Activated CD4-positive, CD25-positive, alpha-beta regulatory T cell (primary cell): ENCODE data around the gene ELF2.
A peak's percentile ranks its signal among the peaks of the same experiment; 100 is the strongest.
"Not testable (repeated sequence)": the region's sequence is repeated elsewhere in the genome, so short reads cannot be mapped to it uniquely, and the experiment has no call there.

ENCODE experiments used
- DNase-seq, 4 experiments: peaks; one replicate each; lab custom pipeline; 2025; lab: John Stamatoyannopoulos, UW

ELF2 gene

DNA sequence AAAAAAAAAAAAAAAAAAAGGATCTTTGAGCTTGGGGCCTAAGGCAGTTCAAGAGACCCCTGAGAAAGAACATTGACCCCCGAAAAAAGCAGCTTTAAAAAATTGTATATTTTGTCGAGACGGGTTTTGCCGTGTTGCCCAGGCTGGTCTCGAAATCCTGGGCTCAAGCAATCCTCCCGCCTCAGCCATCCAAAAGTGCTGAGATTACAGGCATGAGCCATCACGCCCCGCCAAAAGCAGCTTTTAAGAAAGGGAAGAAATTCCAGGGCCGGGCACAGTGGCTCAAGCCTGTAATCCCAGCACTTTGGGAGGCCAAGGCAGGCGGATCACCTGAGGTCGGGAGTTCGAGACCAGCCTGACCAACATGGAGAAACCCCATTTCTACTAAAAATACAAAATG lies 155.9 kb downstream of the ELF2 start:
- DNase-seq, result not testable (repeated sequence)

DNA sequence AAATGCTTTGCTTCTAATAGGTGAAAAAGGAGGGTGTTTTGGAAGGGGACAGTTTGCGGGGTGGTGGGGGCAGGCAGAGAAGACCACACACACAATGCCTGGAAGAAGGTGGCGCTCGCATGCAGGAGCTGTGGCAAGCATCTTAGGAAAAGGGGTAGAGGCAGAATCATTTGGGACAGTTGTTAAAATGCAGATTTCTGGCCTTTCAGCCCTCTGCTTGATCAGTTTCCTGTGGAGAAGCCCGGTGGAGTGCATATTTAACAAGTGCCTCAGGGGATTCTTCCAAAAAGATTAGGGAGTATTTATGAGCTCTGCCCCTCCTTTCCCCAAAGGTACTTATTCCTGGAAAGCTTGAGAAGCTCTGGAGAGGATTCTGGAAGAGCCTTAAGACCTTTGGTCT lies 156.6 kb downstream of the ELF2 start:
- no peak for DNase-seq

DNA sequence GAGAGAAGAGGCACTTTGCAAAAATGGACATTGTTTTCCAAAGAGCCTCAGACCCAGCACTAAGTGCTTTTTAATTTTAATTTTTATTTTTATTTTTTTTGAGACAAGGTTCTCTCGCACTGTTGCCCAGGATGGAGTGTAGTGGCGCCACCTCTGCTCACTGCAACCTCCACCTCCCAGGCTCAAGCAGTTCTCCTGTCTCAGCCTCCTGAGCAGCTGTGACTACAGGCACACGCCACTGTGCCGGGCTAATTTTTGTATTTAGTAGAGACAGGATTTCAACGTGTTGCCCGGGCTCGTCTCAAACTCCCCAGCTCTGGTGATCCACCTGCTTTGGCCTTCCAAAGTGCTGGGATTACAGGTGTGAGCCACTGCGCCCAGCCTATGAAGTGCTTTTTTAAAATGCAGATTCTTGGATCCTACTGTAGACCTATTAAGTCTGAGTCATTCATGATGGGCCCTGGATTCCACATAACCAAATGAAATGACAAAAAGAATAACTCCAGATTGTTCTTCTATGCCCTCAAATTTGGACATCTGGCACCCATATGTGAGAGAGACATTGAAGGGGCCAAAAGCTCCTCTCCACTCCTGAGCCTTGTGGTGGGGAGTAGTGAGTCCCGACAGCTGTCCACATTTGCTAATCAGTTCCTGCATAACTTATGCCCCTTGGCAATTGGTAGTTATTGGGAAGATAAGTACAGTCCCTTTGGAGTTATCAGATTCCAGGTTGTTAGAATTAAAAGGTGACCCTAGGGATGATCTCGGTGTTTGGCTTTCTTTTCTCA lies 157.9 kb downstream of the ELF2 start:
- no peak for DNase-seq

DNA sequence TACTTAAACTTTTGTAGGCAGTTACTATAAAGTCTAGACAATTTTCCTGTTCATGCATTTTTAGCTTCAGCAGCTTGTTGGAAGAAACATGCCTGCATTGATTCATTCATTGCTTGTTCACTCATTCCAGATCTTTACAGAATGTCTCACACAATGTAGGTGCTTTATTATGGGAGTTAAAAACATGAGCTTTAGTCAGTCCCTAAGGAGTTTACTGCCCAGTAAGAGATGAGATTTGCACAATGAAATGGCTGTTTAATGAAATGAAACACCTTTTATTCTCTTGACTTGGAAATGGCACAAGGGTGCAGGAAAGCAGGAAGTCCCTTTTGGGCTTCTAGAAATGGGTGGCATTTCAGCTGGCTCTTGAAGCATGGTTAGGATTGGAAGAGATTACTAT lies 158.5 kb downstream of the ELF2 start:
- DNase-seq, result no peak

DNA sequence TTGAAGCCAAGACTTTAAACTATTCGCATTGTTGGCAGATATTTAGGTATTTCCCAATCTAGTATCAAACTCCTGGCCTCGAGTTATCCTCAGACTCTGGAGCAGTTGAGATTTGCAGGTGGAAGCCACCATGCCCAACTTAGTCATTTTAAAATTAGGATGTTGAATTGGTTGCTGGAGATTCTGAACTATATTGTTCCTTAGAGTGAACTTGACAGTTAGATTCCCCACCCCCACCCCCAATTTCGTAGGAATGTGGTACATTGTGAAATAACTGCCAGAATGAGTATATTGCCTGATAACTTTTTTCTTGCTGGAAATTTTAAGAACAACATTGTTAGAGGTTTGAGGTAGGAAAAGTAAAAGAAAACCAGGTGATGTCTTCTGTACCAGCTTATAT lies 159.2 kb downstream of the ELF2 start:
- DNase-seq, result no peak

DNA sequence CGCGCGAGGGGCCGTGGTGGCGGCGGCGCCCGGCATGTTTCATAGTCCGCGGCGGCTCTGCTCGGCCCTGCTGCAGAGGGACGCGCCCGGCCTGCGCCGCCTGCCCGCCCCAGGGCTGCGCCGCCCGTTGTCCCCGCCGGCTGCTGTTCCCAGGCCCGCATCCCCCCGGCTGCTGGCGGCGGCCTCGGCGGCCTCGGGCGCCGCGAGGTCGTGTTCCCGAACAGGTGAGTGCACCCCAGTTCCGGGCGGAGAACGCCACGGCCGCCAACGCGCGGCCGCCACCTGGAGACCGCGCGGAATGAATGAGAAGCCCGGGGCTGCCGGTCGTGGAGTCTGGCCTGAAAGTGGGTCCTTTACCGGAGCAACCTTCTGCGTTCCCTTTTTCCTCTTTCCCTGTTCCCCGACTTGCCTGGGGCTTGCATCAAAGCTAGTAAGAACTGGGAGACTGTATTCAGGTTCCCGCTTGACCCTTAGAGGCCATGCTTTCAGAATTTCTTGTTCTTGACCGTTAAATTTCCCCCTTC lies 161.0 kb downstream of the ELF2 start:
- DNase-seq, result peak in 2 of 4 experiments; percentile 8 to 12

DNA sequence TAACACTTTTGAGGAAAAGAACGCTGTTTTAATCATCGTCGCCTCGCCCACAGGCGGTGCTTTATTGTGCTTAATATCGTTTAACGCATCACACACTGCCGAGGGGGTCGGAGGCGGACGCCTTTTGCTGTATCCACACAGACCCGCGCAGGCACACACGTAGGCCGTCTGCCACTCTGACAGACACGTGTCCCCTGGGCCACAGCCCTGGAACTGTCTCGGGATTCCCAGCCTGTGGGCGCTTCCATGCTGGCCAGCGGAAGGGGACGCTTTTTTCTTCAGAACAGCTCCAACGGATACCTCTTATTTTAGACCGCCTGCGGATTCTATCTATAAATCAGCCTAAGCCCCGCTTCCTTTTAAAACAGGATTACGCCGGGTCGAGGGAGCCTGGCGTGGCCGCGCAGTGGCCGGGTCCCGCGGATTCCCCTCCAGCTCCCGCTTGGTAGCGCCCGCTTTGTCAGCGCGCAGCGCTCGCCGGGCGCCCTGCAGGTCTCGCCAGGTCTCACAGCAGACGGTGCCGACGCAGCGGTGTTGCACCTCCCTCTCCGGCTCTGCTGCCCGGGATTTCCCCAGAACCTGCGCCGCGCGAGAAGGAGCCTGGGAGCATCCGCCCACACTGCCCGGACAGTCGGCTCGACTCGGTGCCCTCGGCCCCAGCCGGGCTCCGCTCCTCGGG lies 161.6 kb downstream of the ELF2 start, which contains the start of gene NOCT:
TSS of gene NOCT (plus strand) at position 513 of the 679 bp plus-strand sequence. CDS start 201 bp downstream, outside the sequence.
- DNase-seq, result peak; percentile 70 to 85 (median 77)

DNA sequence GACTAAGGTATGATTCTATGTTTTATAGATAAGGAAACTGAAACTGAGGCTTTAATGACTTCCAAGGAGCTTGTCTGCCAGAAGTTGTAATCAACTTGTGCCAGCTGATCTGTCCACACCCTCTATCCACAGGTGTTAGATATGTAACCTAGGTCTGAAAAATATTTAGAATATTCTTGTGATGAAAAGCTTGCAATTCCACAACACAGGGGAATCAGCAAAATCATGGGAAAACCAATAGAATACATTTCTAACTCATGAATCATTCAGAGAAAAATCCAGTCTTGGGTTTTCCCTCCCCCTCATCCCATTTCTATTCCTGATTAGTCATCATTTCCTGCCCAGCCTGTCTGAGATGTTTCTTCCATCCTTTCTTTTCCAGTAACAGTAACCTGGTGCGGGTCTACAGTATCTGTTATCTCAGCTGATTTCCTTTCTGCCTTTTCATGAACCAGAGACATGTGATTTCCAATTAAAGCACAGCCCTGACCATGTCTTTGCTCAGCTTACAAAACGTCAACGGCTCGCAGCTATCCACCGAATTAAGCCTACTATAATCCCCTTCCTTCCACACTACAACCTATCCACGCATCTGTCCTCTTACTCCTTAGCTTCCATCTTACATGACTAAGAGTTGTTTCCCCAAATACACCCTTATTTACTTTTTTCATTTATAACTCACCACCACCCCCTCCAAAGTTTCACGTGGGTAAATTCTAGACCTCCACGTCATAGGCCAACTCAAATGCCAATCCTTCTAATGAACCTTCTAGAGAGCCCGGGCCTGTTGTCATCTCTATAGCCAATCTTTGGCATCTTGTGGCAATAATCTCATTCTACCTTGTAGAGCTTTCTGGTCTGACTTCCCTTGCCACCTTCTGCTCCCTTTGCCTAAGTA lies 162.4 kb downstream of the ELF2 start:
- peak in 1 of 4 experiments; percentile 6 for DNase-seq

DNA sequence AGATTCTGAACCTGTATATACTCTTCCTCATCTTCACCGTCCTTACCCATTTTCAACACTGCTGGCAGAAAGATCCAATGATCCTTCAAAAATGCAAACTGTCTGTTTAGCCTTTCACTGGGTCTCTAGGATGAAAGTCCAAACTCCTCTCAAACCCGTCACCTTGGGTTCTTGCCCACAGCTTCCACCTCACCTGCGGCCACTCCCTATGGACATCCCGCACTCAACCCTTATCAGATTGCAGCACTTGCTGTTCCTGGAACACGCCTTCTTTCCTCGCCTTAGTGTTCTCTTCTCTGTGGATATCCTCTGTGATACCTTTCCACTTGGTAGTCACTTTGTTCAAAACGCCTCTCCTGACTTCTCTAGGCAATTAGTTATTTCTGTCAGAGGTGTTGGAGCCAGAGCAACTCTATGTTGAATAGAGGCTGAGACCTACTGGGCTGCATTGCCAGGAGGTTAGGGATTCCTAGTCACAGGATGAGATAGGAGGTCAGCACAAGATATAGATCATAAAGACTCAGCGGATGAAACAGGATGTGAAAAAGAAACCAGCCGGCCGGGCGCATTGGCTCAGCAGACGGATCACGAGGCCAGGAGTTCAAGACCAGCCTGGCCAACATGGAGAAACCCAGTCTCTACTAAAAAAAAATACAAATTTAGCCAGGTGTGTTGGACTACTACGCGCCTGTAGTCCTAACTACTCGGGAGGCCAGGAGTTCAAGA lies 165.6 kb downstream of the ELF2 start:
- no peak for DNase-seq

DNA sequence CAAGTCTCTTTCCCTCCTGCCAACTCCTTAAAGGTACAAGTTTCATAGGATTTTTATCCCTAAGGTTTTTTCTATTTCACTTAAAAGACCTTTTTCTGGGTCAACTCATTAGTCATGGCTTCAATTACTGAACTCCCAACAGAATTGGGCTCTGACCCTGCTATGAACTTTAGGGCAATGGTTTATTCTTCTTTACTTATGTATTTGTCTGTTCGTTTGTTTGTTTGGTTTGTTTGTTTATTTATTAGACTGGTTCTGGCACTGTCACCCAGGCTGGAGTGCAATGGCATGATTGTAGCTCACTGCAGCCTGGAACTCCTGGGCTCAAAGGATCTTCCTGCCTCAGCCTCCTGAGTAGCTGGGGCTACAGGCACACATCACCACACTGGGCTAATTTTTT lies 167.3 kb downstream of the ELF2 start:
- DNase-seq, result no peak

DNA sequence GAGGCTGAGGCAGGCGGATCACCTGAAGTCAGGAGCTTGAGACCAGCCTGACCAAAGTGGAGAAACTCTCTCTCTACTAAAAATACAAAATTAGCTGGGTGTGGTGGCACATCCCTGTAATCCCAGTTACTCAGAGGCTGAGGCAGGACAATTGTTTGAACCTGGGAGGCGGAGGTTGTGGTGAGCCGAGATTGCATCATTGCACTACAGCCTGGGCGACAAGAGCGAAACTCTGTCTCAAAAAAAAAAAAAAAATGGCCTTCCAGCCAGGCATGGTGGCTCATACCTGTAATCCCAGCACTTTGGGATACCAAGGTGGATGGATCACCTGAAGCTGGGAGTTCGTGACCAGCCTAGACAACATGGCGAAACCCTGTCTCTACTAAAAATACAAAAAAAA lies 168.7 kb downstream of the ELF2 start:
- not testable (repeated sequence) for DNase-seq

DNA sequence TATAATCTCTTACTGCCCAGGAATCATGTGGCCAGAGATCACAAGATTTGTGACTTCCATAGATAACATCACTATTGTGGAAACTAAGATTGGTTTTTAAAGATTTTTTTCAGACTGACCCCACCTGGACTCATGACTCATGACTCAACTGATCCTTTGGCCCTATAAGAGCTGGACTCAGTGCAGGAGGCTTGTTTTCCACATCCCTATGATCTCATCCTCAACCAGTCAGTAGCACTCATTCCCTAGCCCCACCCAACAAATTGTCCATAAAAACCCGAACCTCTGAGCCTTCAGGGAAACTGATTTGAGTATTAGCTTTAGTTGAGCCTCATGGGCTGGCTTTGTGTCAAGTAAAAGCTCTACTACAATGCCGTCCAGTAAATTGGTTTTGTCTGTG lies 169.4 kb downstream of the ELF2 start:
- no peak for DNase-seq
